CD4-positive, alpha-beta T cell (primary cell): Measurements from ENCODE around the gene TGFBI. TPM values are rescaled to one million over a fixed set of nuclear protein-coding genes. Genes with fewer than 3 reads are reported as not detected.

Experiments used
- ATAC-seq: fragments of 200-7000 bp; cut with Tn5 transposase; one replicate; pipeline ENCODE4 v1.10.0; 2022; ENCODE audit warnings: mild to moderate bottlenecking; ENCODE audit not compliant: poor library complexity
- CTCF ChIA-PET: fragments of 350-600 bp; sonication (Branson Sonifier 250); formaldehyde crosslinking; loops from one replicate; lab custom pipeline; 2021; ENCODE audit warnings: antibody characterized with exemption, inconsistent platforms; lab: Charles Lee
- POLR2A ChIA-PET: fragments of 350-600 bp; sonication (Branson Sonifier 250); formaldehyde crosslinking; loops from one replicate; lab custom pipeline; 2021; ENCODE audit warnings: antibody characterized with exemption, inconsistent platforms; lab: Charles Lee
- DNase-seq, 14 experiments: peaks; one replicate each; pipeline ENCODE4 v3.0.0-alpha.2; 2013 to 2020; ENCODE audit warnings: mixed read lengths in 2 of 14
- H3K27ac ChIP-seq, 2 donors: one replicate each; pipeline versions ENCODE4 v1.5.1 to v1.7.0; 2013; ENCODE audit warnings: low read length in 2 of 2, low read depth in 1 of 2, mild to moderate bottlenecking in 1 of 2
- H3K27me3 ChIP-seq, 2 experiments: 1 replicate in 1 of 2; 2 replicates in 1 of 2; pipeline versions ENCODE4 v1.6.1 to v1.7.0; 2013; ENCODE audit warnings: low read length in 2 of 2, control low read depth in 1 of 2, mild to moderate bottlenecking in 1 of 2, moderate library complexity in 1 of 2; ENCODE audit not compliant: insufficient read depth in 2 of 2, control insufficient read depth in 1 of 2
- H3K36me3 ChIP-seq: one replicate; pipeline ENCODE4 v1.6.1; 2013; ENCODE audit warnings: low read length, control low read depth; ENCODE audit not compliant: insufficient read depth
- H3K4me1 ChIP-seq: one replicate; pipeline ENCODE4 v1.6.1; 2013; ENCODE audit warnings: low read length, control low read depth; ENCODE audit not compliant: insufficient read depth
- H3K4me3 ChIP-seq: one replicate; pipeline ENCODE4 v1.5.1; 2013; ENCODE audit warnings: mild to moderate bottlenecking, low read length, moderate library complexity
- H3K9me3 ChIP-seq, 2 experiments: 1 replicate in 1 of 2; 2 replicates in 1 of 2; pipeline versions ENCODE4 v1.6.1 to v1.7.0; 2013; ENCODE audit warnings: low read length in 2 of 2, mild to moderate bottlenecking in 2 of 2, control low read depth in 1 of 2, moderate library complexity in 1 of 2; ENCODE audit not compliant: control insufficient read depth in 1 of 2, insufficient read depth in 1 of 2
- H3K27ac Mint-ChIP-seq: one replicate; pipeline ENCODE4 v1.8.0; 2020; ENCODE audit warnings: mixed read lengths
- H3K27me3 Mint-ChIP-seq: one replicate; pipeline ENCODE4 v1.8.0; 2021; ENCODE audit warnings: mixed read lengths
- H3K36me3 Mint-ChIP-seq: one replicate; pipeline ENCODE4 v1.8.0; 2021; ENCODE audit warnings: low read depth, mixed read lengths
- H3K4me1 Mint-ChIP-seq: one replicate; pipeline ENCODE4 v1.8.0; 2021; ENCODE audit warnings: low read depth, mixed read lengths
- H3K4me3 Mint-ChIP-seq: one replicate; pipeline ENCODE4 v1.8.0; 2020; ENCODE audit warnings: mild to moderate bottlenecking, mixed read lengths
- H3K9me3 Mint-ChIP-seq: one replicate; pipeline ENCODE4 v1.8.0; 2020; ENCODE audit warnings: mixed read lengths
- intact Hi-C, 2 experiments: fragments of 100-400 bp; cut with DNase I in 1 of 2; cut with micrococcal nuclease in 1 of 2; formaldehyde crosslinking; loops; one replicate each; pipeline versions ENCODE4 v1.15.1 to v1.9.0; 2023 to 2025; cut with DNase I, micrococcal nuclease
- total RNA-seq, 174 experiments: library from RNA in 2 of 174; stranded (reverse) in 2 of 174; gene quantifications; one replicate each; pipeline ENCODE4 v1.2.3 and lab custom pipeline; 2021 to 2026
- TF ChIP-seq, protein P1 (sequence below): fragments of 200-600 bp; IDR thresholded peaks from one replicate; pipeline ENCODE4 v1.8.0; 2022; ENCODE audit warnings: antibody characterized with exemption, mild to moderate bottlenecking

Gene TGFBI
- total RNA-seq, 2 experiments from 2014 or later: 4.8 to 5.9 TPM

DNA sequence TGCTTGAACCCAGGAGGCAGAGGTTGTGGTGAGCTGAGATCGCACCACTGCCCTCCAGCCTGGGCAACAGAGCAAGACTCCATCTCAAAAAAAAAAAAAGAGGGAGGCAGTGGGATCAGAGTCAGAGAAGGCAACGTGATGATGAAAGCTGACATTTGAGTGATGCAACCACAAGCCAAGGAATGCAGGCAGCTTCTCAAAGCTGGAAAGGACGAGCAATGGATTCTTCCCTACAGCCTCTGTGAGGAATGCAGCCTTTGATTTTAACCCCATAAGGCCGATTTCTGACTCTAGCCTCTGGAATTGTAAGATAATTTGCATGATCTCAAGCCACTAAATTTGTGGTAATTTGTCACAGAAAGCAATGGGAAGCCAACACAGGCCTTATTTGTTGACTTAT lies 9.8 kb downstream of the TGFBI start:
- Histone ChIP-seq H3K4me1 (peaks cover 43% of the 10 kb centered on the region), H3K9me3 (peaks cover 0 to 4% of the 10 kb centered on the region in 2 experiments), H3K27me3 (no peaks in the 10 kb centered on the region), H3K4me3 (no peak overlapping the region), H3K36me3 (no peaks in the 10 kb centered on the region), H3K27ac (no peak overlapping the region)
- intact Hi-C loops: no loop called here
- Mint-ChIP-seq H3K27ac (no peak overlapping the region), H3K4me3 (no peak overlapping the region), H3K4me1 (peaks cover 43% of the 10 kb centered on the region), H3K9me3 (no peaks in the 10 kb centered on the region), H3K27me3 (no peaks in the 10 kb centered on the region), H3K36me3 (no peaks in the 10 kb centered on the region)
- ChIA-PET CTCF (no interaction called here), POLR2A (interaction anchor here (0.6 kb wide), 1 partner anchor 126 kb away, joined by 3 read pairs; no protein-coding TSS in a partner anchor)
- TF ChIP-seq, protein P1, sequence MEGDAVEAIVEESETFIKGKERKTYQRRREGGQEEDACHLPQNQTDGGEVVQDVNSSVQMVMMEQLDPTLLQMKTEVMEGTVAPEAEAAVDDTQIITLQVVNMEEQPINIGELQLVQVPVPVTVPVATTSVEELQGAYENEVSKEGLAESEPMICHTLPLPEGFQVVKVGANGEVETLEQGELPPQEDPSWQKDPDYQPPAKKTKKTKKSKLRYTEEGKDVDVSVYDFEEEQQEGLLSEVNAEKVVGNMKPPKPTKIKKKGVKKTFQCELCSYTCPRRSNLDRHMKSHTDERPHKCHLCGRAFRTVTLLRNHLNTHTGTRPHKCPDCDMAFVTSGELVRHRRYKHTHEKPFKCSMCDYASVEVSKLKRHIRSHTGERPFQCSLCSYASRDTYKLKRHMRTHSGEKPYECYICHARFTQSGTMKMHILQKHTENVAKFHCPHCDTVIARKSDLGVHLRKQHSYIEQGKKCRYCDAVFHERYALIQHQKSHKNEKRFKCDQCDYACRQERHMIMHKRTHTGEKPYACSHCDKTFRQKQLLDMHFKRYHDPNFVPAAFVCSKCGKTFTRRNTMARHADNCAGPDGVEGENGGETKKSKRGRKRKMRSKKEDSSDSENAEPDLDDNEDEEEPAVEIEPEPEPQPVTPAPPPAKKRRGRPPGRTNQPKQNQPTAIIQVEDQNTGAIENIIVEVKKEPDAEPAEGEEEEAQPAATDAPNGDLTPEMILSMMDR: no peak
- no peak for DNase-seq
- ATAC-seq: no peak

DNA sequence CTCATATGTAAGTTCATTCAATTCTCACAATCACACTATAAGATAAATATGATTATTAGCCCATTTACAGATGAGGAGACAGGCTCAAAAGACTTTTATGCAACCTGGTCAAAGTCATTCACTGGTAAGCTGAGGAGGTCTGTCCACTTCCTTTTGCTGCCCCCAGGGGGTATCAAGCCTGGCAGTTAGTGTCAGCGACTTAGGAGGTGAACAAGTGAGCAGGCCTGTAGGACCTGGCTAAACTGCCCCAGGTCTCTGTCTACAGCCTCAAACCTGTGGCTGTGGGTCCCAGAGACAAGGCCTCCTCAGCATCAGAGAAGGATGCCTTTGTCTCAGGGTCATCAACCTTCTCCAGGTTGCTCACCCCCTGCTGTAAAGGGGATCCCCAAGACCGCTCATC lies 10.4 kb downstream of the TGFBI start:
- Histone ChIP-seq H3K36me3 (no peaks in the 10 kb centered on the region), H3K9me3 (peaks cover 0 to 4% of the 10 kb centered on the region in 2 experiments), H3K4me3 (no peak overlapping the region), H3K27ac (no peak overlapping the region), H3K4me1 (peaks cover 37% of the 10 kb centered on the region), H3K27me3 (no peaks in the 10 kb centered on the region)
- ChIA-PET CTCF (no interaction called here), POLR2A (interaction anchor here (0.6 kb wide), 1 partner anchor 125 kb away, joined by 3 read pairs; no protein-coding TSS in a partner anchor)
- intact Hi-C loops: no loop called here
- DNase-seq (no peak), ATAC-seq (no peak)
- H3K9me3 Mint-ChIP-seq: no peaks in the 10 kb centered on the region
- no peak overlapping the region for H3K4me3 Mint-ChIP-seq
- no peaks in the 10 kb centered on the region for H3K27me3 Mint-ChIP-seq
- peaks cover 43% of the 10 kb centered on the region for H3K4me1 Mint-ChIP-seq
- H3K36me3 Mint-ChIP-seq: no peaks in the 10 kb centered on the region
- TF ChIP-seq, protein P1: no peak
- H3K27ac Mint-ChIP-seq: no peak overlapping the region

DNA sequence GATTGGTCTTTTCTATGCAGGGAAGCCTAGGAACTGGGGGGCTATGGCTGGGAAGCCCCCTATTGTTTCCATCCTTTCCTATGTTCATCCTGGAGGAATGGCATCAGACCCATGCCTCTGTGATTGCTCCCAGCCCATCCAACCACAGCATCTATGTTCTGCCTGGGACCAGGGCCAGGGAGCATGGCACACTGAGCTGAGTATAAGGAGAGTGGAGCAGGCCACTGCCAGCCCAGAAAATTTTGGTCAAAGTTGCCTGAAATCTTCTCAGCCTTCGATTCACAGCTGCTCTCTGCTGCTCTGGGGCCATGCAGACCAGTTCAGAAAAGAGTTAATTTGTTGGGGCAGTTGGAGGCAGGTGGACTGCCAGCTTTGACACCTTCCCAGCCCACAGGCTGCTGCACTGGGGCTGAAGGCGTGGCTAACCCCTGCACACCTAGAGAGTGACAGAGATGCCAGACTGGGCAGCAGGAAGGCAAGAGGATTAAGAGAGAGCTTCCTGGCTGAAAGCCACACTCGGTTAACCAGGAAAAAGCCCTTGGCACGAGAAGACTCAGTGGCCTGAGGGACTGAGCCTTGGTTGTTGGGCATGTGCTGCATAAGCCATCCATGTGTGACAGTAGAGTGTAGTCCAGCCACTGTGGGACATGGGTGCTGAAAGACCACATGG lies 12.1 kb downstream of the TGFBI start:
- TF ChIP-seq, protein P1: no peak

More for the DNA sequence above, 12.1 kb downstream of the TGFBI start:
- CTCF ChIA-PET: no interaction called here
- POLR2A ChIA-PET: interaction anchor here (0.8 kb wide), 1 partner anchor 13 kb away, joined by 4 read pairs; no protein-coding TSS in a partner anchor
- Mint-ChIP-seq H3K4me1 (peaks cover 41% of the 10 kb centered on the region), H3K27me3 (no peaks in the 10 kb centered on the region), H3K27ac (no peak overlapping the region), H3K4me3 (no peak overlapping the region), H3K36me3 (no peaks in the 10 kb centered on the region), H3K9me3 (no peaks in the 10 kb centered on the region)
- Histone ChIP-seq H3K9me3 (peaks cover 0 to 4% of the 10 kb centered on the region in 2 experiments), H3K36me3 (no peaks in the 10 kb centered on the region), H3K27ac (no peak overlapping the region), H3K4me1 (peaks cover 34% of the 10 kb centered on the region), H3K4me3 (no peak overlapping the region), H3K27me3 (no peaks in the 10 kb centered on the region)
- intact Hi-C loops: no loop called here
- DNase-seq: no peak
- ATAC-seq: no peak
